ENCODE data around the gene SUMO4. TPM values are rescaled to one million over a fixed set of nuclear protein-coding genes. Genes with fewer than 3 reads are reported as not detected.

SUMO4 gene
- 10.1 and 10.9 TPM in 2 replicates for total RNA-seq

DNA sequence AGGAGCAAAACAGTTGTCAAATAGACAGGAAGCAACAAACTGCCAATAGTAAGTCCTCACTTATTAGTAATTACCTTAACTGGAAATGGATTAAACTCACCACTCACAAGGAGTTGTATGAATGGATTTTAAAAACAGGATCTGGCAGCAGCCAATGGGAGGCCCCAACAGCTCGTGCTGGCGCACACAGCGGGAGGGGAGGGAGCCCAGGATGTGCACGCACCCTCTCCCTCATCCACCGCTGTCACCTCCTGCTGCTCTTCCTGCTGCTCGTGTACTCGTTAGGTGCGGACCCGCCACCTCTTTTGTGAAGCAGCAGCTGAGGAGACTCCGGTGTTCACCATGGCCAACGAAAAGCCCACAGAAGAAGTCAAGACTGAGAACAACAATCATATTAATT is at the start of gene SUMO4:
TSS of gene SUMO4 (plus strand) at position 213 of the 400 bp plus-strand sequence. CDS start at position 343, 130 bp downstream.
- no peak within 1 kb of the TSS for H3K4me3 Mint-ChIP-seq
- no peak within 1 kb of the TSS for H3K27ac Mint-ChIP-seq
- H3K27me3 Mint-ChIP-seq: no peaks in the 10 kb centered on the region
- H3K36me3 Mint-ChIP-seq (ENCODE audit: low read depth): peaks cover 81% of the 10 kb centered on the region
- peaks cover 47% of the 10 kb centered on the region for H3K4me1 Mint-ChIP-seq
- peak; percentile 57 for DNase-seq
- intact Hi-C loops (cut with micrococcal nuclease): no loop called here
- no peaks in the 10 kb centered on the region for H3K9me3 Mint-ChIP-seq

- peaks cover 51% of the 10 kb centered on the region for H3K4me1 Mint-ChIP-seq
- no peak overlapping the region for H3K4me3 Mint-ChIP-seq
- H3K36me3 Mint-ChIP-seq (ENCODE audit: low read depth): peaks cover 50% of the 10 kb centered on the region
- intact Hi-C loops (cut with micrococcal nuclease): no loop called here
- no peak overlapping the region for H3K27ac Mint-ChIP-seq
- no peaks in the 10 kb centered on the region for H3K9me3 Mint-ChIP-seq
- DNase-seq: no peak
- H3K27me3 Mint-ChIP-seq: no peaks in the 10 kb centered on the region
These were observed 46.1 kb upstream of the SUMO4 start for GRCh38 chr6:149354009-149354408.

DNA sequence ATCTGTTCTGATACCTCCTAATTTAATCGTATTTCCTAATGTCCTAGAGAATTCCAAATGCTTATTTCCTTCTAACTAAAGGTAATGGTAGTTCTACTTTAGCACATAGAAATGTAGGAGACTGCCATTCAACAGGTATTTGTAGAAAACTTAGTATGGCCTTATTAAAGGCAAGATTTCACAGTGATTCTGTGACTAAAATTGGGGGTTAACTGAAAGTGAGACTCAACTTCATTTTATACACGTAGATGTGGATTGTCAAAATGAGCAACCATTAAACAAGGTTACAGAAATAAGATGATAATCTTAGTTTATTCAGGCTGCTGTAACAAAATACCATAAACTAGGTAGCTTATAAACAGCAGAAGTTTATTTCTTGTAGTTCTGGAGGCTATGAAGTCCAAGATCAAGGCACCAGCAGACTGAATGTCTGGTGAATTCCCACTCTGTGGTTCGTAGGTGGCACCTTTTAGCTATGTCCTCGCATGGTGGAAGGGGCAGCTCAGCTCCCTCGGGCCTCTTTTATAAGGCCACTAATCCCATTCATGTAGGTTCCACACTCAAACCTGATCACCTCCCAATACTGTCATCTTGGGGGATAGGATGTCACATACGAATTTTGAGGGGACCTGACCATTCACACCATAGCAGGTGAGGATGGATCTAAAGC is 43.8 kb upstream of the SUMO4 start:
- H3K9me3 Mint-ChIP-seq: no peaks in the 10 kb centered on the region
- DNase-seq: peak; percentile 55
- H3K27ac Mint-ChIP-seq: peak overlapping the region; percentile 15
- peaks cover 57% of the 10 kb centered on the region for H3K4me1 Mint-ChIP-seq
- intact Hi-C loops (cut with micrococcal nuclease): no loop called here
- peaks cover 54% of the 10 kb centered on the region for H3K36me3 Mint-ChIP-seq (ENCODE audit: low read depth)
- no peaks in the 10 kb centered on the region for H3K27me3 Mint-ChIP-seq
- H3K4me3 Mint-ChIP-seq: no peak overlapping the region

- peaks cover 65% of the 10 kb centered on the region for H3K36me3 Mint-ChIP-seq (ENCODE audit: low read depth)
- intact Hi-C loops (cut with micrococcal nuclease): no loop called here
- H3K4me1 Mint-ChIP-seq: peaks cover 63% of the 10 kb centered on the region
- peak overlapping the region; percentile 21 for H3K4me3 Mint-ChIP-seq
- peak; percentile 54 for DNase-seq
- H3K27me3 Mint-ChIP-seq: no peaks in the 10 kb centered on the region
- no peaks in the 10 kb centered on the region for H3K9me3 Mint-ChIP-seq
- H3K27ac Mint-ChIP-seq: peak overlapping the region; percentile 56
These were observed 42.1 kb upstream of the SUMO4 start for GRCh38 chr6:149357726-149358538.

GRCh38 chr6:149359440-149359839 is 40.6 kb upstream of the SUMO4 start:
- peak overlapping the region; percentile 67 for H3K27ac Mint-ChIP-seq
- no peak for DNase-seq

GRCh38 chr6:149360536-149360935 is 39.5 kb upstream of the SUMO4 start:
- peaks cover 65% of the 10 kb centered on the region for H3K36me3 Mint-ChIP-seq (ENCODE audit: low read depth)

More at GRCh38 chr6:149359440-149359839, 40.6 kb upstream of the SUMO4 start:
- peak overlapping the region; percentile 12 for H3K4me3 Mint-ChIP-seq
- intact Hi-C loops (cut with micrococcal nuclease): no loop called here
- no peaks in the 10 kb centered on the region for H3K9me3 Mint-ChIP-seq
- peaks cover 66% of the 10 kb centered on the region for H3K36me3 Mint-ChIP-seq (ENCODE audit: low read depth)
- no peaks in the 10 kb centered on the region for H3K27me3 Mint-ChIP-seq
- H3K4me1 Mint-ChIP-seq: peaks cover 66% of the 10 kb centered on the region

GRCh38 chr6:149362289-149362688 is 37.8 kb upstream of the SUMO4 start:
- H3K27ac Mint-ChIP-seq: peak overlapping the region; percentile 38
- no peak for DNase-seq
- H3K4me3 Mint-ChIP-seq: no peak overlapping the region
- peaks cover 66% of the 10 kb centered on the region for H3K4me1 Mint-ChIP-seq
- H3K36me3 Mint-ChIP-seq (ENCODE audit: low read depth): peaks cover 58% of the 10 kb centered on the region
- H3K27me3 Mint-ChIP-seq: no peaks in the 10 kb centered on the region
- intact Hi-C loops (cut with micrococcal nuclease): no loop called here
- no peaks in the 10 kb centered on the region for H3K9me3 Mint-ChIP-seq

More at GRCh38 chr6:149360536-149360935, 39.5 kb upstream of the SUMO4 start:
- no peak overlapping the region for H3K4me3 Mint-ChIP-seq
- H3K9me3 Mint-ChIP-seq: no peaks in the 10 kb centered on the region
- no peak for DNase-seq
- intact Hi-C loops (cut with micrococcal nuclease): no loop called here
- no peaks in the 10 kb centered on the region for H3K27me3 Mint-ChIP-seq
- H3K4me1 Mint-ChIP-seq: peaks cover 71% of the 10 kb centered on the region
- peak overlapping the region; percentile 67 for H3K27ac Mint-ChIP-seq

- Mint-ChIP-seq H3K27me3 (no peaks in the 10 kb centered on the region), H3K4me3 (no peak overlapping the region), H3K9me3 (no peaks in the 10 kb centered on the region), H3K4me1 (peaks cover 62% of the 10 kb centered on the region), H3K27ac (no peak overlapping the region), H3K36me3 (ENCODE audit: low read depth) (peaks cover 50% of the 10 kb centered on the region)
- no peak for DNase-seq
- intact Hi-C loops (cut with micrococcal nuclease): no loop called here
These were observed 36.9 kb upstream of the SUMO4 start for GRCh38 chr6:149363154-149363553.

DNA sequence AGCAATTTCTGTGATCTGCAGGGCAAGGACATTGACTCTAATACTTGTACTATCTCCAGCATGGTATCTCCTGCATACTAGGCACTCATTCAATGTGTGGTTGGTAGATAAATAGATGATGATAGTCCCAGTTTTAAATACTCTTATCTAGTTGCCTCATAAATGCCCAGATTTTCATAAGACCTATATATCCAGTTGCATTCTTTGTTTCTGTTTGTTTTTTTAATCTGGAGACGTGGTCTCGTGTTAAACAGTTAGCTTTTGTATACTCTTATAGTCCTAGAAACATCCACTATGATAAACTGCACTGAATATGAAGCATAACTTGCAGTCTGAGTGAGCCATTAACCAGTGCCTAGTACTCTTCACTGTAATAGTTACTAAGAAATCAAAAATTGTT is 35.5 kb upstream of the SUMO4 start:
- no peaks in the 10 kb centered on the region for H3K27me3 Mint-ChIP-seq
- H3K36me3 Mint-ChIP-seq (ENCODE audit: low read depth): peaks cover 42% of the 10 kb centered on the region
- no peaks in the 10 kb centered on the region for H3K9me3 Mint-ChIP-seq
- DNase-seq: no peak
- peak overlapping the region; percentile 56 for H3K27ac Mint-ChIP-seq
- intact Hi-C loops (cut with micrococcal nuclease): no loop called here
- H3K4me3 Mint-ChIP-seq: peak overlapping the region; percentile 58
- peaks cover 50% of the 10 kb centered on the region for H3K4me1 Mint-ChIP-seq

DNA sequence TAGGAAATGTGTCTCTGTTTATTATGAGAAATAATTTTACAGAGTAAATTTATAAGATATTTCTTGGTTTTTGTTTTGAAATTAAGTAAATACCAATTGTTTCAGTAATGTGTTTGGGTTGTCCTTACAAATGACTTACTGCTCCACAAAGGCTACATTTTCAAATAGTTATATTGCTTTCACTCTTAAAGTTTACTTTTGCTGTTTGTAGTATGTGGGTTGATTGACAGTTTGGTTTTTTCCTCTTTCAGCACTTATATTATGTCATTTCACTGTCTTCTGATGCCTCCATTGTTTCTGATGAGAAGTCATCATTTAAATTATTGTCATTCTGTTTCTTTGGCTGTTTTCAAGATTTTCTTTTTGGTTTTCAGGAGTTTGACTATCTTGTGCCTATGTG is 34.9 kb upstream of the SUMO4 start:
- peak overlapping the region; percentile 56 for H3K4me3 Mint-ChIP-seq
- no peaks in the 10 kb centered on the region for H3K27me3 Mint-ChIP-seq
- intact Hi-C loops (cut with micrococcal nuclease): loop anchor here (1.0 to 5.0 kb wide), 2 partner anchors 29 to 42 kb away; no protein-coding TSS in a partner anchor
- no peak for DNase-seq
- H3K4me1 Mint-ChIP-seq: peaks cover 49% of the 10 kb centered on the region
- peak overlapping the region; percentile 63 for H3K27ac Mint-ChIP-seq
- H3K9me3 Mint-ChIP-seq: no peaks in the 10 kb centered on the region
- H3K36me3 Mint-ChIP-seq (ENCODE audit: low read depth): peaks cover 43% of the 10 kb centered on the region

GRCh38 chr6:149366267-149366921 is 33.7 kb upstream of the SUMO4 start:
- H3K4me1 Mint-ChIP-seq: peaks cover 46% of the 10 kb centered on the region
- no peak overlapping the region for H3K4me3 Mint-ChIP-seq

DNA sequence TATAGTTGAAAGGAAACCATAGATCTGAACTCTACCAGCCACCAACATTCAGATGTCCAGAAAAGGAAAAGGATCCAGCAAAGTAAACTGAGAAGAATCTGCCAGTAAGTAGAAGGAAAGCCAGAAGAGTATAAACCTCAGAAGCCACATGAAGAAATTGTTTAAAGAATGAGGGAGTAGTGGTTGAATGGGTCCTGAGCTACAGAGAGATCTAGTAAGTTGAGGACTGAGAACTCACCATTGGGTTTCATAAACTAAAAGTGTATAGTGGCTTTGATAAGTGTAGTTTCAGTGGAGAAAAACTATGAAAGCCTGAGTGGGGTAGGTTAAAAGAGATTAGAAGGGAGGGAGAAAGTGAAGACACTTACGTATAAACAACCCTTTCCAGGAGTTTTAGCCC is 32.0 kb upstream of the SUMO4 start:
- intact Hi-C loops (cut with micrococcal nuclease): loop anchor here (2.0 to 5.0 kb wide), 3 partner anchors 19 to 49 kb away; no protein-coding TSS in a partner anchor
- H3K36me3 Mint-ChIP-seq (ENCODE audit: low read depth): peaks cover 35% of the 10 kb centered on the region
- no peak overlapping the region for H3K4me3 Mint-ChIP-seq

More at GRCh38 chr6:149366267-149366921, 33.7 kb upstream of the SUMO4 start:
- peak; percentile 73 for DNase-seq
- Mint-ChIP-seq H3K9me3 (no peaks in the 10 kb centered on the region), H3K27me3 (no peaks in the 10 kb centered on the region), H3K36me3 (ENCODE audit: low read depth) (peaks cover 40% of the 10 kb centered on the region), H3K27ac (no peak overlapping the region)
- intact Hi-C loops (cut with micrococcal nuclease): loop anchor here (5.0 kb wide), 1 partner anchor 41 kb away; no protein-coding TSS in a partner anchor

DNA sequence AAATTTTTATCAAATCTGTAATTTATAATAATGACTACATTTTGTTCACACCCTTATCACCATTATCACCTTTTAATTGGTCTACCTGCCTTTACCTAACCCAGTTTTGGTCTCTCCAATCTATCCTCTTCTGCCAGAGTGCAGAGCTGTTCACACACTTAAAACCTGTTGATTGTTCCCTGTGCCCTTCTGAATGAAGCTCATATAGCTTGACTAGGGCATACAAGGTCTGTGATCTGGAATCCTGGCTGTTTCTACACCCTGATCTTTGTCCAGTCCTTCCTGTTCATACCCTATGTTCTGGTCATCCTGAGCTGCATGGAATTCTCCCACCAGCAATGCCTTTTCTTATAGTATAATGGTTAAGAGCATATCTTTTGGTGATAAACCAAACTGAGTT is 28.9 kb upstream of the SUMO4 start:
- no peaks in the 10 kb centered on the region for H3K9me3 Mint-ChIP-seq
- peak overlapping the region; percentile 66 for H3K27ac Mint-ChIP-seq
- H3K36me3 Mint-ChIP-seq (ENCODE audit: low read depth): peaks cover 50% of the 10 kb centered on the region
- no peak for DNase-seq
- intact Hi-C loops (cut with micrococcal nuclease): loop anchor here (1.0 kb wide), 1 partner anchor 9 kb away; no protein-coding TSS in a partner anchor
- H3K4me1 Mint-ChIP-seq: peaks cover 47% of the 10 kb centered on the region
- peak overlapping the region; percentile 28 for H3K4me3 Mint-ChIP-seq
- H3K27me3 Mint-ChIP-seq: no peaks in the 10 kb centered on the region

More for the DNA sequence above, 32.0 kb upstream of the SUMO4 start:
- Mint-ChIP-seq H3K4me1 (peaks cover 42% of the 10 kb centered on the region), H3K27ac (no peak overlapping the region), H3K27me3 (no peaks in the 10 kb centered on the region), H3K9me3 (no peaks in the 10 kb centered on the region)
- DNase-seq: no peak
